Ovary (tissue), 9 donors: Measurements from ENCODE around the gene SLC37A1. TPM values are rescaled to one million over a fixed set of nuclear protein-coding genes. Genes with fewer than 3 reads are reported as not detected.

Experiments used
- DNase-seq, 5 donors: peaks; one replicate each; pipeline ENCODE4 v3.0.0-alpha.2; 2019 to 2020
- H3K27ac ChIP-seq, 2 donors: fragments of 200-600 bp; one replicate each; pipeline versions ENCODE4 v1.5.1 to v1.8.0; 2019 to 2022
- H3K27me3 ChIP-seq: fragments of 200-600 bp; one replicate; pipeline ENCODE4 v1.8.0; 2022
- H3K36me3 ChIP-seq: fragments of 200-600 bp; sonication (generic); one replicate; pipeline ENCODE4 v1.5.1; 2019
- H3K4me1 ChIP-seq: one replicate; pipeline ENCODE4 v1.8.1; 2013; ENCODE audit warnings: mild to moderate bottlenecking, moderate library complexity; ENCODE audit not compliant: insufficient read depth
- H3K4me3 ChIP-seq: fragments of 200-600 bp; sonication (generic); one replicate; pipeline ENCODE4 v1.5.1; 2017
- H3K9me3 ChIP-seq, 2 donors: fragments of 200-600 bp in 1 of 2; sonication (generic) in 1 of 2; one replicate each; pipeline versions ENCODE4 v1.5.1 to v1.8.1; 2013 to 2019; ENCODE audit warnings: mild to moderate bottlenecking in 1 of 2, moderate library complexity in 1 of 2
- CTCF ChIP-seq, 3 donors: fragments of 450-650 bp in 2 of 3; fragments of 200-600 bp in 1 of 3; IDR thresholded peaks; one replicate each; pipeline versions ENCODE4 v1.5.1 to v1.8.0; 2016 to 2022; ENCODE audit warnings: antibody characterized with exemption in 3 of 3, mild to moderate bottlenecking in 1 of 3
- EP300 ChIP-seq: sonication (generic); formaldehyde crosslinking; IDR thresholded peaks from one replicate; pipeline ENCODE4 v1.6.1; 2017; ENCODE audit warnings: antibody characterized with exemption
- POLR2A ChIP-seq: fragments of 450-650 bp; IDR thresholded peaks from one replicate; pipeline ENCODE4 v1.6.1; 2017; ENCODE audit warnings: antibody characterized with exemption, mild to moderate bottlenecking, moderate library complexity
- WGBS, 3 donors: extraction: QIAGEN DNeasy Blood & Tissue Kit in 1 of 3; methylation state at CpG; one replicate each; pipeline versions ENCODE4 v1.1.5 to v1.1.7; 2013 to 2017; 5-methylcytosine and 5-hydroxymethylcytosine counted together
- intact Hi-C, 4 donors: fragments of 100-400 bp; cut with DNase I; formaldehyde crosslinking; loops; one replicate each; pipeline versions ENCODE4 v1.11.0 to v1.15.1; 2022 to 2023
- polyA plus RNA-seq, 2 donors: library from polyadenylated mRNA; stranded (reverse); fragments of 200-250 nt in 1 of 2; fragments of 350-450 nt in 1 of 2; fragmentation: Illumina TruSeq in 1 of 2; extraction: RNeasy Lipid Tissue Mini Kit (QIAGEN cat#74804) in 1 of 2; gene quantifications; one replicate each; pipeline ENCODE4 v1.2.3, GENCODE V29; 2013 to 2014
- total RNA-seq, 7 donors: library from RNA; depleted of rRNA in 2 of 7; stranded (reverse); fragments of >200 nt in 2 of 7; fragmentation: NEBNext Ultra II Directional in 3 of 7; extraction: Animal tissue kit (Norgen Biotek cat#: 25700) in 3 of 7; gene quantifications; one replicate each; pipeline versions ENCODE4 v1.1.0 to v1.2.4, GENCODE V29; 2016 to 2023
- donor health status: DM: no; HTN: no; CAD: no; lungs with moderate emphysema.
- donor health status: DM: no; HTN: no; CAD: no.
- donor health status: Bipolar disorder and iron deficiency.
- donor health status: DM: yes; HTN: yes; CAD: no.
- donor health status: DM: no; HTN: no; CAD: no.
- donor health status: DM: yes; HTN: yes; CAD: no.

SLC37A1 gene
- total and polyA plus RNA-seq, 9 donors, result 5.1 to 10.0 (median 7.4) TPM

- 87 to 94% (median 93%) methylated on average over 12 to 13 of the region's 13 CpGs for WGBS, 3 donors
- no peaks in the 10 kb centered on the region for H3K9me3 ChIP-seq
- intact Hi-C loops, result no loop called here
- TF ChIP-seq POLR2A (no peak), EP300 (no peak), CTCF (IDR thresholded peaks at IDR 0.05) (no peak)
- no peaks in the 10 kb centered on the region for H3K4me1 ChIP-seq
- H3K36me3 ChIP-seq, result no peaks in the 10 kb centered on the region
- no peaks in the 10 kb centered on the region for H3K27me3 ChIP-seq
- H3K4me3 ChIP-seq, result no peak overlapping the region
- DNase-seq, result peak in 3 of 5 donors; percentile 7 to 21 (median 9)
- H3K27ac ChIP-seq, result no peak overlapping the region
Observed at GRCh38 chr21:42565886-42566523, 52.4 kb downstream of the SLC37A1 start.

GRCh38 chr21:42566524-42567213 is 53.0 kb downstream of the SLC37A1 start:
- no peaks in the 10 kb centered on the region for H3K36me3 ChIP-seq

GRCh38 chr21:42567214-42567555 is 53.5 kb downstream of the SLC37A1 start:
- no peak overlapping the region for H3K4me3 ChIP-seq
- TF ChIP-seq EP300 (no peak), POLR2A (no peak), CTCF (IDR thresholded peaks at IDR 0.05) (no peak)
- intact Hi-C loops, result no loop called here
- H3K27me3 ChIP-seq, result no peaks in the 10 kb centered on the region
- H3K27ac ChIP-seq, result no peak overlapping the region
- H3K9me3 ChIP-seq, result no peaks in the 10 kb centered on the region
- no peaks in the 10 kb centered on the region for H3K4me1 ChIP-seq
- 93 to 97% (median 94%) methylated on average over 9 to 10 of the region's 10 CpGs for WGBS, 3 donors
- DNase-seq, result no peak
- H3K36me3 ChIP-seq, result no peaks in the 10 kb centered on the region

More at GRCh38 chr21:42566524-42567213, 53.0 kb downstream of the SLC37A1 start:
- Histone ChIP-seq H3K4me3 (no peak overlapping the region), H3K27me3 (no peaks in the 10 kb centered on the region), H3K27ac (no peak overlapping the region), H3K4me1 (no peaks in the 10 kb centered on the region), H3K9me3 (no peaks in the 10 kb centered on the region)
- WGBS, 3 donors, result 89 to 92% (median 92%) methylated on average over 16 of the region's 16 CpGs
- no peak for TF ChIP-seq POLR2A
- TF ChIP-seq CTCF (IDR thresholded peaks at IDR 0.05), result no peak
- TF ChIP-seq EP300, result no peak
- peak in 3 of 5 donors; percentile 5 to 28 (median 16) for DNase-seq
- intact Hi-C loops, result no loop called here

- H3K4me3 ChIP-seq, result no peak overlapping the region
- no peaks in the 10 kb centered on the region for H3K27me3 ChIP-seq
- H3K9me3 ChIP-seq, result no peaks in the 10 kb centered on the region
- no peak for TF ChIP-seq POLR2A
- no peak for TF ChIP-seq CTCF (IDR thresholded peaks at IDR 0.05)
- TF ChIP-seq EP300, result no peak
- 82 to 87% (median 85%) methylated on average over 14 of the region's 14 CpGs for WGBS, 3 donors
- H3K27ac ChIP-seq, result no peak overlapping the region
- intact Hi-C loops, result no loop called here
- peak in 2 of 5 donors; percentile 10 to 20 for DNase-seq
- no peaks in the 10 kb centered on the region for H3K4me1 ChIP-seq
- H3K36me3 ChIP-seq, result no peaks in the 10 kb centered on the region
Observed at GRCh38 chr21:42567861-42568260, 54.2 kb downstream of the SLC37A1 start.
